ENCODE results near the gene ABRACL.
"Not testable (repeated sequence)": the region's sequence is repeated elsewhere in the genome, so short reads cannot be mapped to it uniquely, and the experiment has no call there.

Gene ABRACL

GRCh38 chr6:138989098-138989983 lies 39.2 kb upstream of the ABRACL start:
- peaks cover 32% of the 10 kb centered on the region for H3K4me1 ChIP-seq
- peak overlapping the region; percentile 90; the same call in 1 of the 2 replicates for H3K4me2 ChIP-seq
- no peak overlapping the region for H3K9ac ChIP-seq
- TF ChIP-seq Cebpa-rat (IDR thresholded peaks at IDR 0.05) = no peak
- H3K4me3 ChIP-seq = no peak overlapping the region
- H3K27ac ChIP-seq = no peak overlapping the region
- H3K36me3 ChIP-seq = 0 out of 2 replicates have a peak, but pooled peaks cover 2% of the 10 kb centered on the region
- peaks cover 34% of the 10 kb centered on the region for H4K20me1 ChIP-seq
- no peaks in the 10 kb centered on the region for H3K27me3 ChIP-seq
- no peaks in the 10 kb centered on the region for H3K9me3 ChIP-seq

DNA sequence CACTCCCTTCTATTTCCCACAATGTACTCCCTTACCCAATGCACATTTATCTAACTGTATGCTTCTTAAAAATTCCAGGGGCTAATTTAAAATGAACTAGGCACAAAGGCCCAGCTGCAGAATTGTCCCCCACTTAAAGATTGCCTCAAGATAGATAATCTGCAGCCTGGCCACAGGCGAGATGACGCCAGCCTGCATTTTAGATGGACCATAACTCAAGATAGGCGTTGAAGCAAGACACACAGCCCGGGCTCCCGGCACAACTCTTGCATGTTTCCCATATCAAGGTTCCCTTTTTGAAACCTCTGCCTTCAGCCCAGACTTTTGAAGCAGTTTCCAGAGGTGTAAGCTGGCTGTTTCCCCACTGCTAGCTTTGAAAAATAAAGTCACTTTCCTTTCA lies 37.3 kb upstream of the ABRACL start:
- Histone ChIP-seq H3K27me3 (no peaks in the 10 kb centered on the region), H4K20me1 (peaks cover 15% of the 10 kb centered on the region), H3K36me3 (no peaks in the 10 kb centered on the region), H3K4me3 (no peak overlapping the region), H3K27ac (no peak overlapping the region), H3K9me3 (no peaks in the 10 kb centered on the region), H3K4me1 (peaks cover 14% of the 10 kb centered on the region), H3K4me2 (no peak overlapping the region), H3K9ac (no peak overlapping the region)
- no peak for TF ChIP-seq Cebpa-rat (IDR thresholded peaks at IDR 0.05)

GRCh38 chr6:138992965-138993364 lies 35.6 kb upstream of the ABRACL start:
- H3K27me3 ChIP-seq, H3K4me1 ChIP-seq, H3K9ac ChIP-seq, H3K36me3 ChIP-seq, H3K9me3 ChIP-seq, H3K4me2 ChIP-seq, H3K27ac ChIP-seq, H4K20me1 ChIP-seq, H3K4me3 ChIP-seq: not testable (repeated sequence)

GRCh38 chr6:138993410-138993809 lies 35.1 kb upstream of the ABRACL start:
- H3K4me2 ChIP-seq, H3K4me3 ChIP-seq, H3K9me3 ChIP-seq, H4K20me1 ChIP-seq, H3K36me3 ChIP-seq, H3K4me1 ChIP-seq, H3K27me3 ChIP-seq, H3K27ac ChIP-seq, H3K9ac ChIP-seq: not testable (repeated sequence)

DNA sequence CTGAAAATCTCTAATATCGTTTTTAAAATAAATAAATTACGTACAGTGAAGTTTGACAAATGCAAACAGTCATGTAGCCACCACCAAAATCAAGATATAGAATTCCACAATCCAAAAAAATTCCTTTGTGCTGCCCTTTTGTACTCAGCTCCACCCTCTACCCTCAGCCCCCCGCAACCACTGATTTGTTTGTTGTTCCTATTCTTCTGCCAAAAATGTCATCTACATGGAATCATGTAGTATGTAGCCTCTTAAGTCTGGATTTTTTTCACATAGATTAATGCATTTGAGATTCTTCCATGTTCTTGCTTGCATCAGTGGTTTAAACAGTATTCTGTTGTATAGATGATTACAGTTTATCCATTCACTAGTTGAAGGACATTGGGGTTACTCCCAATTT lies 32.0 kb upstream of the ABRACL start:
- no peak overlapping the region for H3K27ac ChIP-seq
- H3K4me3 ChIP-seq = no peak overlapping the region
- no peaks in the 10 kb centered on the region for H3K9me3 ChIP-seq
- H3K9ac ChIP-seq = no peak overlapping the region
- TF ChIP-seq Cebpa-rat (IDR thresholded peaks at IDR 0.05) = no peak
- no peaks in the 10 kb centered on the region for H4K20me1 ChIP-seq
- peaks cover 6% of the 10 kb centered on the region; the same call in 1 of the 2 replicates for H3K4me1 ChIP-seq
- no peak overlapping the region for H3K4me2 ChIP-seq
- H3K36me3 ChIP-seq = no peaks in the 10 kb centered on the region
- H3K27me3 ChIP-seq = no peaks in the 10 kb centered on the region

- no peak overlapping the region for H3K9ac ChIP-seq
- no peak overlapping the region for H3K4me2 ChIP-seq
- H3K27ac ChIP-seq = no peak overlapping the region
- H3K27me3 ChIP-seq = no peaks in the 10 kb centered on the region
- H3K9me3 ChIP-seq = no peaks in the 10 kb centered on the region
- H3K4me3 ChIP-seq = no peak overlapping the region
- peaks cover 6% of the 10 kb centered on the region; the same call in 1 of the 2 replicates for H3K4me1 ChIP-seq
- H3K36me3 ChIP-seq = no peaks in the 10 kb centered on the region
- no peaks in the 10 kb centered on the region for H4K20me1 ChIP-seq
- TF ChIP-seq Cebpa-rat (IDR thresholded peaks at IDR 0.05) = no peak
These were observed 31.4 kb upstream of the ABRACL start for GRCh38 chr6:138997136-138997535.

DNA sequence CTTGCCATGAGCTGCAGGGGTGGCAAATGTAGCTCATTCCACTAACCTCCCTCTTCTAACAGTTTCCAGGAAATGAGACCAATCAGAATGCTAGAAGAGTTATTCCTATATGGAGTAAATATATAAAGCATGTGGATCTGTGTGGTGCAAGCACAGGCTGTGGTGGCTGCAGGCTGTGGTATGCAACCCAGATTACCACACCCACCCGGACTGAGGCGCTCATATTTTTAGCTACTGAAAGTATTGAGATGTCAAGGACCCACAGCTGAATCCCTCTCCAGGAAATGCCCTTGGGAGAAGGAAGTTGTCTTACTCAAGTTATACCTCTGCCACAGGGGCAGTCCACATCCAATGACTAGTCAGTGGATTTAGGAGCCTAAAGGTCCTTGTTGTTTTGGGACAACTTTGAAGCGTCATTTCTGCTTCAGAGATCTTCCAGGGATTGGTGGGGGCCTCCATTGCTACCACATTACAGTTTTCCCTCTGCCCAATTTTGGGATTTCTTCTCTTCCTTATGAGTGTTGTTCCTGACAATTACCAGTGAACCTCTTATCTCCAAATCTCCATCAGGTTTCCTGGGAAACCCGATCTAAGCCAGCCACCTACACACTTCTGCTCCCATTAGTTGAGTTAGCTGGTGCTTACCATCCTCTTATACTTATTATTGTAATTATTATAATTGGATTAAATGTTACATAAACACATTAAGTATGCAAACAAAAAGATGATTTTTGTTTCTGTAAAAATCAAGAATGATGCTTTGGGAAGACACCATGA lies 28.4 kb upstream of the ABRACL start:
- Histone ChIP-seq H3K4me2 (no peak overlapping the region), H3K4me1 (peaks cover 6% of the 10 kb centered on the region; the same call in 1 of the 2 replicates), H3K4me3 (no peak overlapping the region), H4K20me1 (no peaks in the 10 kb centered on the region), H3K27me3 (no peaks in the 10 kb centered on the region), H3K36me3 (no peaks in the 10 kb centered on the region), H3K9me3 (no peaks in the 10 kb centered on the region), H3K9ac (no peak overlapping the region), H3K27ac (no peak overlapping the region)
- no peak for TF ChIP-seq Cebpa-rat (IDR thresholded peaks at IDR 0.05)

GRCh38 chr6:139003751-139004150 lies 24.8 kb upstream of the ABRACL start:
- Histone ChIP-seq H3K36me3 (no peaks in the 10 kb centered on the region), H3K4me2 (no peak overlapping the region), H3K9me3 (no peaks in the 10 kb centered on the region), H3K9ac (no peak overlapping the region), H3K4me3 (no peak overlapping the region), H3K27me3 (no peaks in the 10 kb centered on the region), H3K27ac (no peak overlapping the region), H3K4me1 (peaks cover 20% of the 10 kb centered on the region), H4K20me1 (no peaks in the 10 kb centered on the region)
- no peak for TF ChIP-seq Cebpa-rat (IDR thresholded peaks at IDR 0.05)

- Histone ChIP-seq H3K4me2 (0 out of 2 replicates have a peak overlapping the region, but pooled peaks have one; percentile 11), H3K27ac (no peak overlapping the region), H3K9me3 (no peaks in the 10 kb centered on the region), H3K9ac (no peak overlapping the region), H3K4me1 (peaks cover 14% of the 10 kb centered on the region), H4K20me1 (no peaks in the 10 kb centered on the region), H3K27me3 (no peaks in the 10 kb centered on the region), H3K4me3 (no peak overlapping the region), H3K36me3 (no peaks in the 10 kb centered on the region)
- no peak for TF ChIP-seq Cebpa-rat (IDR thresholded peaks at IDR 0.05)
These were observed 22.1 kb upstream of the ABRACL start for GRCh38 chr6:139006477-139006876.

- H3K9me3 ChIP-seq = no peaks in the 10 kb centered on the region
- no peaks in the 10 kb centered on the region for H4K20me1 ChIP-seq
- H3K4me1 ChIP-seq = peaks cover 14% of the 10 kb centered on the region
These were observed 21.1 kb upstream of the ABRACL start for GRCh38 chr6:139007428-139007827.

More at GRCh38 chr6:139007428-139007827, 21.1 kb upstream of the ABRACL start:
- no peaks in the 10 kb centered on the region for H3K36me3 ChIP-seq
- no peak for TF ChIP-seq Cebpa-rat (IDR thresholded peaks at IDR 0.05)
- H3K4me3 ChIP-seq = no peak overlapping the region
- H3K27ac ChIP-seq = no peak overlapping the region
- H3K27me3 ChIP-seq = no peaks in the 10 kb centered on the region
- no peak overlapping the region for H3K4me2 ChIP-seq
- H3K9ac ChIP-seq = no peak overlapping the region

Data from BLaER1 (cell line).